PFSK-1 (cell line): Measurements from ENCODE around the gene HES5.

Experiments
- FOXP2 ChIP-seq: optimal IDR thresholded peaks from 2 replicates; pipeline ENCODE3; 2011; ENCODE audit warnings: borderline replicate concordance, control low read depth, inconsistent platforms; ENCODE audit not compliant: insufficient read depth; ENCODE audit errors: extremely low read length, extremely low read depth
- POLR2AphosphoS5 ChIP-seq: IDR thresholded peaks from 2 replicates; pipeline ENCODE4 v1.6.1; 2012; ENCODE audit warnings: low read depth, mild to moderate bottlenecking, control low read depth, low read length, moderate library complexity
- SIN3A ChIP-seq: IDR thresholded peaks from 2 replicates; pipeline ENCODE4 v1.6.1; 2012; ENCODE audit warnings: mild to moderate bottlenecking, low read length, moderate library complexity, borderline replicate concordance; ENCODE audit not compliant: insufficient read depth
- TAF1 ChIP-seq: IDR thresholded peaks from 2 replicates; pipeline ENCODE4 v1.6.1; 2012; ENCODE audit warnings: low read length, control low read depth, borderline replicate concordance; ENCODE audit not compliant: insufficient read depth
- TF ChIP-seq, protein P1 (sequence below), 2 experiments: IDR thresholded peaks; 2 replicates each; pipeline versions ENCODE4 v1.6.1 to v1.8.0; 2011 to 2012; ENCODE audit warnings: low read depth in 2 of 2, low read length in 2 of 2, control low read depth in 1 of 2, inconsistent platforms in 1 of 2, mild to moderate bottlenecking in 1 of 2, moderate library complexity in 1 of 2; ENCODE audit not compliant: insufficient read depth in 1 of 2

The HES5 gene

GRCh38 chr1:2479618-2480017, 50.4 kb downstream of the HES5 start:
- TF ChIP-seq, protein P1, sequence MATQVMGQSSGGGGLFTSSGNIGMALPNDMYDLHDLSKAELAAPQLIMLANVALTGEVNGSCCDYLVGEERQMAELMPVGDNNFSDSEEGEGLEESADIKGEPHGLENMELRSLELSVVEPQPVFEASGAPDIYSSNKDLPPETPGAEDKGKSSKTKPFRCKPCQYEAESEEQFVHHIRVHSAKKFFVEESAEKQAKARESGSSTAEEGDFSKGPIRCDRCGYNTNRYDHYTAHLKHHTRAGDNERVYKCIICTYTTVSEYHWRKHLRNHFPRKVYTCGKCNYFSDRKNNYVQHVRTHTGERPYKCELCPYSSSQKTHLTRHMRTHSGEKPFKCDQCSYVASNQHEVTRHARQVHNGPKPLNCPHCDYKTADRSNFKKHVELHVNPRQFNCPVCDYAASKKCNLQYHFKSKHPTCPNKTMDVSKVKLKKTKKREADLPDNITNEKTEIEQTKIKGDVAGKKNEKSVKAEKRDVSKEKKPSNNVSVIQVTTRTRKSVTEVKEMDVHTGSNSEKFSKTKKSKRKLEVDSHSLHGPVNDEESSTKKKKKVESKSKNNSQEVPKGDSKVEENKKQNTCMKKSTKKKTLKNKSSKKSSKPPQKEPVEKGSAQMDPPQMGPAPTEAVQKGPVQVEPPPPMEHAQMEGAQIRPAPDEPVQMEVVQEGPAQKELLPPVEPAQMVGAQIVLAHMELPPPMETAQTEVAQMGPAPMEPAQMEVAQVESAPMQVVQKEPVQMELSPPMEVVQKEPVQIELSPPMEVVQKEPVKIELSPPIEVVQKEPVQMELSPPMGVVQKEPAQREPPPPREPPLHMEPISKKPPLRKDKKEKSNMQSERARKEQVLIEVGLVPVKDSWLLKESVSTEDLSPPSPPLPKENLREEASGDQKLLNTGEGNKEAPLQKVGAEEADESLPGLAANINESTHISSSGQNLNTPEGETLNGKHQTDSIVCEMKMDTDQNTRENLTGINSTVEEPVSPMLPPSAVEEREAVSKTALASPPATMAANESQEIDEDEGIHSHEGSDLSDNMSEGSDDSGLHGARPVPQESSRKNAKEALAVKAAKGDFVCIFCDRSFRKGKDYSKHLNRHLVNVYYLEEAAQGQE (IDR thresholded peaks at IDR 0.05; ENCODE audit: insufficient read depth in 1 of 2, low read depth in 2 of 2, low read length in 2 of 2), result no peak
- TF ChIP-seq TAF1 (no peak), POLR2AphosphoS5 (no peak), SIN3A (no peak), FOXP2 (no peak)

GRCh38 chr1:2479186-2479585, 50.9 kb downstream of the HES5 start:
- TF ChIP-seq SIN3A (no peak), FOXP2 (no peak), TAF1 (no peak), POLR2AphosphoS5 (no peak)
- TF ChIP-seq, protein P1 (IDR thresholded peaks at IDR 0.05; ENCODE audit: insufficient read depth in 1 of 2, low read depth in 2 of 2, low read length in 2 of 2), result no peak
